Measurements from ENCODE around the gene NDUFS7. TPM values are rescaled to one million over a fixed set of nuclear protein-coding genes. Genes with fewer than 3 reads are reported as not detected.

NDUFS7 gene
- total and polyA plus RNA-seq, 9 of the 15 experiments (the other 6 are each of a cell fraction or from before 2014, with no cell fraction given): 6.0 to 271 (median 60.6) TPM

- TF ChIP-seq SAFB2 (IDR thresholded peaks at IDR 0.05; ENCODE audit: borderline replicate concordance, low read depth, low read length, severe bottlenecking) (no peak), CUX1 (CRISPR knock-in tag; IDR thresholded peaks at IDR 0.05) (no peak), USF1 (CRISPR knock-in tag; IDR thresholded peaks at IDR 0.05) (peak; percentile 44), ZBTB49 (CRISPR knock-in tag; IDR thresholded peaks at IDR 0.05; ENCODE audit: borderline replicate concordance) (no peak), ZNF24 (IDR thresholded peaks at IDR 0.05) (peak; percentile 73; the same call in 1 of the 2 replicates), U2AF1 (optimal IDR thresholded peaks at IDR 0.05; ENCODE audit: low read depth, low read length) (peak; percentile 96), ZNF57 (CRISPR knock-in tag; IDR thresholded peaks at IDR 0.05) (no peak), ARID2 (IDR thresholded peaks at IDR 0.05) (no peak), KHSRP (IDR thresholded peaks at IDR 0.05) (no peak), SP1 (CRISPR knock-in tag; IDR thresholded peaks at IDR 0.05) (peak; percentile 96), CEBPZ (IDR thresholded peaks at IDR 0.05; ENCODE audit: borderline replicate concordance, low read depth, low read length) (no peak), HOMEZ (CRISPR knock-in tag; IDR thresholded peaks at IDR 0.05) (no peak), NCOA6 (IDR thresholded peaks at IDR 0.05) (no peak)
These were observed 54.6 kb downstream of the NDUFS7 start, which contains the start of gene RPS15 (continued) for GRCh38 chr19:1438035-1438932.
